ENCODE data around the gene MUSTN1. TPM values are rescaled to one million over a fixed set of nuclear protein-coding genes. Genes with fewer than 3 reads are reported as not detected.

MUSTN1 gene
- total and polyA plus RNA-seq, 2 donors (not counting 3 experiments of a cell fraction or from before 2014, with no cell fraction given): 1.1 to 2.2 TPM

- Histone ChIP-seq H3K9ac (replicated peaks; ENCODE audit: extremely low read depth, insufficient read depth, low read length) (no peak overlapping the region), H3K4me2 (ENCODE audit: insufficient read depth, low read length) (no peak overlapping the region), H3K27ac (ENCODE audit: insufficient read depth, low read depth, low read length) (no peak overlapping the region), H3K9me3 (replicated peaks; ENCODE audit: control insufficient read depth, insufficient read depth, low read length) (no peaks in the 10 kb centered on the region), H2AFZ (ENCODE audit: low read depth, low read length) (no peak overlapping the region), H3K79me2 (ENCODE audit: control insufficient read depth, insufficient read depth, low read length) (no peaks in the 10 kb centered on the region), H3K4me3 (replicated peaks in 1 of 3; ENCODE audit: insufficient read depth in 1 of 3, low read depth in 1 of 3, low read length in 3 of 3) (no peak overlapping the region), H3K27me3 (ENCODE audit: control insufficient read depth in 2 of 2, insufficient read depth in 2 of 2, low read length in 2 of 2) (no peaks in the 10 kb centered on the region), H3K36me3 (ENCODE audit: control insufficient read depth in 2 of 2, extremely low read depth in 1 of 2, insufficient read depth in 2 of 2, low read length in 2 of 2) (peaks cover 0 to 5% of the 10 kb centered on the region in 2 experiments), H3K9me1 (replicated peaks; ENCODE audit: control insufficient read depth, extremely low read depth, insufficient read depth, low read length) (no peaks in the 10 kb centered on the region), H3K4me1 (ENCODE audit: control insufficient read depth, extremely low read depth, insufficient read depth, low read length) (no peaks in the 10 kb centered on the region), H4K20me1 (replicated peaks; ENCODE audit: control insufficient read depth, extremely low read depth, insufficient read depth, low read length) (no peaks in the 10 kb centered on the region)
- DNase-seq (ENCODE audit: low read depth, low spot score) (no peak), FAIRE-seq (no peak)
- intact Hi-C loops (cut with micrococcal nuclease) (no loop called here), dilution Hi-C loops (cut with MboI; ENCODE audit: extremely low pct_ligation_motif_present, low sequenced_read_pairs) (no loop called here)
- ChIA-PET CTCF (interaction anchor here (1.4 kb wide), 1 partner anchor 22 kb away, joined by 5 read pairs; no protein-coding TSS in a partner anchor), POLR2A (no interaction called here)
- no TSS peak for BruUV-seq (replicated peaks)
- TF ChIP-seq MYC (IDR thresholded peaks at IDR 0.05; ENCODE audit: low read depth, low read length) (no peak), EZH2 (IDR thresholded peaks at IDR 0.05; ENCODE audit: borderline replicate concordance, low read depth, low read length, severe bottlenecking) (no peak), FOS (IDR thresholded peaks at IDR 0.05; ENCODE audit: borderline replicate concordance, insufficient read depth, low read length) (no peak), POLR2A (IDR thresholded peaks at IDR 0.05; ENCODE audit: low read depth, low read length) (no peak), MAX (IDR thresholded peaks at IDR 0.05; ENCODE audit: insufficient read depth, insufficient read length) (no peak), JUN (IDR thresholded peaks at IDR 0.05; ENCODE audit: borderline replicate concordance, insufficient read depth, insufficient read length, low read depth) (no peak), GATA2 (IDR thresholded peaks at IDR 0.05; ENCODE audit: insufficient read depth, insufficient read length, low read depth, low read length) (no peak), CTCF (IDR thresholded peaks at IDR 0.05; ENCODE audit: extremely low read depth in 1 of 2, insufficient read depth in 1 of 2, low read depth in 1 of 2, low read length in 2 of 2) (no peak), POLR2AphosphoS5 (IDR thresholded peaks at IDR 0.05; ENCODE audit: insufficient read depth, low read depth, low read length) (no peak)
These were observed 7.6 kb upstream of the MUSTN1 start for GRCh38 chr3:52842424-52842823.
